HepG2 (cell line): Measurements from ENCODE around the gene EMC8. TPM values are rescaled to one million over a fixed set of nuclear protein-coding genes. Genes with fewer than 3 reads are reported as not detected.
A peak's percentile ranks its signal among the peaks of the same experiment; 100 is the strongest.

Experiments used
- CSRNP1 ChIP-seq: sonication (generic); formaldehyde crosslinking; IDR thresholded peaks from 2 replicates; pipeline ENCODE4 v1.8.1; 2023; ENCODE audit warnings: mild to moderate bottlenecking, missing genetic modification reagents
- MBNL3 ChIP-seq: fragments of 250-450 bp; sonication (Bioruptor Pico); conservative IDR thresholded peaks from 2 replicates; pipeline ENCODE4 v1.8.0; 2022; ENCODE audit warnings: mild to moderate bottlenecking, inconsistent platforms
- NBN ChIP-seq: fragments of 450-650 bp; conservative IDR thresholded peaks from 2 replicates; pipeline ENCODE4 v1.6.1; 2017
- NFIC ChIP-seq: IDR thresholded peaks from 2 replicates; pipeline ENCODE4 v1.6.1; 2012; ENCODE audit warnings: mild to moderate bottlenecking, low read length, inconsistent platforms
- REXO4 ChIP-seq: sonication (generic); formaldehyde crosslinking; IDR thresholded peaks from 2 replicates; pipeline ENCODE4 v1.8.0; 2022; ENCODE audit warnings: missing genetic modification reagents, mild to moderate bottlenecking, borderline replicate concordance
- ZNF251 ChIP-seq: sonication (generic); formaldehyde crosslinking; IDR thresholded peaks from 2 replicates; pipeline ENCODE4 v1.9.0; 2021; ENCODE audit warnings: mild to moderate bottlenecking, missing genetic modification reagents
- ZSCAN30 ChIP-seq: sonication (generic); formaldehyde crosslinking; IDR thresholded peaks from 2 replicates; pipeline ENCODE4 v1.5.0; 2020; ENCODE audit warnings: mild to moderate bottlenecking, missing genetic modification reagents
- polyA plus RNA-seq, 8 experiments: library from polyadenylated mRNA; depleted of rRNA in 3 of 8; stranded (reverse) in 7 of 8; unstranded in 1 of 8; fragments of >200 nt; fragmentation: Illumina TruSeq in 4 of 8; extraction: Trizol in 4 of 8; gene quantifications; 2 replicates each; pipeline versions ENCODE4 v1.2.1 to v1.2.3, GENCODE V29; 2011 to 2016; ENCODE audit warnings: low read depth in 4 of 8, missing spikeins in 1 of 8, mixed read lengths in 1 of 8; ENCODE audit not compliant: insufficient read depth in 1 of 8
- total RNA-seq, 5 experiments: library from RNA; depleted of rRNA; stranded (reverse); fragments of >200 nt; fragmentation: Illumina TruSeq; extraction: Trizol; gene quantifications; 2 replicates each; pipeline ENCODE4 v1.2.3, GENCODE V29; 2016; ENCODE audit warnings: low read depth in 1 of 5
- TF ChIP-seq, protein P1 (sequence below): sonication (generic); formaldehyde crosslinking; IDR thresholded peaks from 2 replicates; pipeline ENCODE4 v1.5.0; 2020; ENCODE audit warnings: missing genetic modification reagents
- TF ChIP-seq, protein P2 (sequence below): sonication (generic); formaldehyde crosslinking; IDR thresholded peaks from 2 replicates; pipeline ENCODE4 v1.4.0; 2020; ENCODE audit warnings: mild to moderate bottlenecking, missing genetic modification reagents, borderline replicate concordance
- TF ChIP-seq, protein P3 (sequence below): sonication (generic); formaldehyde crosslinking; IDR thresholded peaks from 2 replicates; pipeline ENCODE4 v1.4.0; 2020; ENCODE audit warnings: missing genetic modification reagents

The EMC8 gene
- total and polyA plus RNA-seq, 2 of the 13 experiments (the other 11 are each of a cell fraction or from before 2014, with no cell fraction given), result 55.0 to 76.0 TPM

DNA sequence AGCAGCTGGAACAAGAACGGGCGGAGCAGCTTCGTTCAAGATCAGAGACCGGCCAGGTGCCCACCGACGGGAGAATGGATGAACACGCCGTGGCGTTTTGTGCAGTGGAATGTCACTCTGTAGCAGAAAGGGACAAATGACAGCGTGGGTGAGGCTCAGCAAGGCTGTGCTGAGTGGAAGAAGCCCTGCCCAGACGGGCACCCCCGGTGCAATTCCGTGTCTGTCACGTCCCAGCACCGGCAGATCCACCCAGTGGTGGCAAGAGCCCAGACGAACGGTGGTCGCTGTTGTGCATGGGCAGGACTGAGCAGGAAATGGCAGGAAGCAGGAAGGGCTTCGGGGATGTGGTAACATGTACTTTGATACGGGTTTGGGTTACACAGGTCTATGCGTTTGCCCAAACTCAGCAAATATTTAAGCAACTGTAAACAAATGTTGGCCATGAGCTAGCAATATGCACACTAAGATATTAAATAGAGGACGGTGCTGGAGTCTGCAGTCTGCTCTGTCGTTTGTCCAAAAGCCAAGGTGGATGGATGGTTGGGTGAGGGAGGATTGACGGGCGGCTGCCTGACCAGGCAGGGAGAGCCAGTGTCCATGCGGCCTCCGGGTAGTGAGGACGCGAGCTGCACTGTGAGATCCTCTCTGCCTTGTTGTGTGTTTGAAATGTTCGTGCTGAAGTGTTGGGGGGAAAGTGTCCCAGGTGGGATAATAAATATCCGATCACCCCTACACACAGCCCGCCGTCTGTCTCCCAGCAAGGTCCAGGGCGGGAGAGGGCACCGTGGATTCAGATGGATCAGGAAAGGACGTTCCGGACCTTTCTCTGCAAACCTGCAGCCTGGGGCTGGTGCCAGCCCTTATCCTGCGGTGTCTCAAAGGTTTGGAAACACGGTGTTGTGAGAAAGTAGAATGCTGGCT is 48.6 kb upstream of the EMC8 start (continued):
- TF ChIP-seq CSRNP1 (peak; percentile 75; the same call in 1 of the 2 replicates), ZNF251 (CRISPR knock-in tag) (no peak), NFIC (no peak), REXO4 (CRISPR knock-in tag) (no peak), NBN (no peak), ZSCAN30 (peak; percentile 90), MBNL3 (CRISPR knock-in tag) (no peak)
- TF ChIP-seq, protein P1, sequence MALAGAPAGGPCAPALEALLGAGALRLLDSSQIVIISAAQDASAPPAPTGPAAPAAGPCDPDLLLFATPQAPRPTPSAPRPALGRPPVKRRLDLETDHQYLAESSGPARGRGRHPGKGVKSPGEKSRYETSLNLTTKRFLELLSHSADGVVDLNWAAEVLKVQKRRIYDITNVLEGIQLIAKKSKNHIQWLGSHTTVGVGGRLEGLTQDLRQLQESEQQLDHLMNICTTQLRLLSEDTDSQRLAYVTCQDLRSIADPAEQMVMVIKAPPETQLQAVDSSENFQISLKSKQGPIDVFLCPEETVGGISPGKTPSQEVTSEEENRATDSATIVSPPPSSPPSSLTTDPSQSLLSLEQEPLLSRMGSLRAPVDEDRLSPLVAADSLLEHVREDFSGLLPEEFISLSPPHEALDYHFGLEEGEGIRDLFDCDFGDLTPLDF (CRISPR knock-in tag), result no peak
- TF ChIP-seq, protein P2, sequence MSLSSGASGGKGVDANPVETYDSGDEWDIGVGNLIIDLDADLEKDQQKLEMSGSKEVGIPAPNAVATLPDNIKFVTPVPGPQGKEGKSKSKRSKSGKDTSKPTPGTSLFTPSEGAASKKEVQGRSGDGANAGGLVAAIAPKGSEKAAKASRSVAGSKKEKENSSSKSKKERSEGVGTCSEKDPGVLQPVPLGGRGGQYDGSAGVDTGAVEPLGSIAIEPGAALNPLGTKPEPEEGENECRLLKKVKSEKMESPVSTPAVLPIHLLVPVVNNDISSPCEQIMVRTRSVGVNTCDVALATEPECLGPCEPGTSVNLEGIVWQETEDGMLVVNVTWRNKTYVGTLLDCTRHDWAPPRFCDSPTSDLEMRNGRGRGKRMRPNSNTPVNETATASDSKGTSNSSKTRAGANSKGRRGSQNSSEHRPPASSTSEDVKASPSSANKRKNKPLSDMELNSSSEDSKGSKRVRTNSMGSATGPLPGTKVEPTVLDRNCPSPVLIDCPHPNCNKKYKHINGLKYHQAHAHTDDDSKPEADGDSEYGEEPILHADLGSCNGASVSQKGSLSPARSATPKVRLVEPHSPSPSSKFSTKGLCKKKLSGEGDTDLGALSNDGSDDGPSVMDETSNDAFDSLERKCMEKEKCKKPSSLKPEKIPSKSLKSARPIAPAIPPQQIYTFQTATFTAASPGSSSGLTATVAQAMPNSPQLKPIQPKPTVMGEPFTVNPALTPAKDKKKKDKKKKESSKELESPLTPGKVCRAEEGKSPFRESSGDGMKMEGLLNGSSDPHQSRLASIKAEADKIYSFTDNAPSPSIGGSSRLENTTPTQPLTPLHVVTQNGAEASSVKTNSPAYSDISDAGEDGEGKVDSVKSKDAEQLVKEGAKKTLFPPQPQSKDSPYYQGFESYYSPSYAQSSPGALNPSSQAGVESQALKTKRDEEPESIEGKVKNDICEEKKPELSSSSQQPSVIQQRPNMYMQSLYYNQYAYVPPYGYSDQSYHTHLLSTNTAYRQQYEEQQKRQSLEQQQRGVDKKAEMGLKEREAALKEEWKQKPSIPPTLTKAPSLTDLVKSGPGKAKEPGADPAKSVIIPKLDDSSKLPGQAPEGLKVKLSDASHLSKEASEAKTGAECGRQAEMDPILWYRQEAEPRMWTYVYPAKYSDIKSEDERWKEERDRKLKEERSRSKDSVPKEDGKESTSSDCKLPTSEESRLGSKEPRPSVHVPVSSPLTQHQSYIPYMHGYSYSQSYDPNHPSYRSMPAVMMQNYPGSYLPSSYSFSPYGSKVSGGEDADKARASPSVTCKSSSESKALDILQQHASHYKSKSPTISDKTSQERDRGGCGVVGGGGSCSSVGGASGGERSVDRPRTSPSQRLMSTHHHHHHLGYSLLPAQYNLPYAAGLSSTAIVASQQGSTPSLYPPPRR (CRISPR knock-in tag), result peak; percentile 96
- TF ChIP-seq, protein P3, sequence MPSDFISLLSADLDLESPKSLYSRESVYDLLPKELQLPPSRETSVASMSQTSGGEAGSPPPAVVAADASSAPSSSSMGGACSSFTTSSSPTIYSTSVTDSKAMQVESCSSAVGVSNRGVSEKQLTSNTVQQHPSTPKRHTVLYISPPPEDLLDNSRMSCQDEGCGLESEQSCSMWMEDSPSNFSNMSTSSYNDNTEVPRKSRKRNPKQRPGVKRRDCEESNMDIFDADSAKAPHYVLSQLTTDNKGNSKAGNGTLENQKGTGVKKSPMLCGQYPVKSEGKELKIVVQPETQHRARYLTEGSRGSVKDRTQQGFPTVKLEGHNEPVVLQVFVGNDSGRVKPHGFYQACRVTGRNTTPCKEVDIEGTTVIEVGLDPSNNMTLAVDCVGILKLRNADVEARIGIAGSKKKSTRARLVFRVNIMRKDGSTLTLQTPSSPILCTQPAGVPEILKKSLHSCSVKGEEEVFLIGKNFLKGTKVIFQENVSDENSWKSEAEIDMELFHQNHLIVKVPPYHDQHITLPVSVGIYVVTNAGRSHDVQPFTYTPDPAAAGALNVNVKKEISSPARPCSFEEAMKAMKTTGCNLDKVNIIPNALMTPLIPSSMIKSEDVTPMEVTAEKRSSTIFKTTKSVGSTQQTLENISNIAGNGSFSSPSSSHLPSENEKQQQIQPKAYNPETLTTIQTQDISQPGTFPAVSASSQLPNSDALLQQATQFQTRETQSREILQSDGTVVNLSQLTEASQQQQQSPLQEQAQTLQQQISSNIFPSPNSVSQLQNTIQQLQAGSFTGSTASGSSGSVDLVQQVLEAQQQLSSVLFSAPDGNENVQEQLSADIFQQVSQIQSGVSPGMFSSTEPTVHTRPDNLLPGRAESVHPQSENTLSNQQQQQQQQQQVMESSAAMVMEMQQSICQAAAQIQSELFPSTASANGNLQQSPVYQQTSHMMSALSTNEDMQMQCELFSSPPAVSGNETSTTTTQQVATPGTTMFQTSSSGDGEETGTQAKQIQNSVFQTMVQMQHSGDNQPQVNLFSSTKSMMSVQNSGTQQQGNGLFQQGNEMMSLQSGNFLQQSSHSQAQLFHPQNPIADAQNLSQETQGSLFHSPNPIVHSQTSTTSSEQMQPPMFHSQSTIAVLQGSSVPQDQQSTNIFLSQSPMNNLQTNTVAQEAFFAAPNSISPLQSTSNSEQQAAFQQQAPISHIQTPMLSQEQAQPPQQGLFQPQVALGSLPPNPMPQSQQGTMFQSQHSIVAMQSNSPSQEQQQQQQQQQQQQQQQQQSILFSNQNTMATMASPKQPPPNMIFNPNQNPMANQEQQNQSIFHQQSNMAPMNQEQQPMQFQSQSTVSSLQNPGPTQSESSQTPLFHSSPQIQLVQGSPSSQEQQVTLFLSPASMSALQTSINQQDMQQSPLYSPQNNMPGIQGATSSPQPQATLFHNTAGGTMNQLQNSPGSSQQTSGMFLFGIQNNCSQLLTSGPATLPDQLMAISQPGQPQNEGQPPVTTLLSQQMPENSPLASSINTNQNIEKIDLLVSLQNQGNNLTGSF (CRISPR knock-in tag), result no peak
